Activated CD8-positive, alpha-beta memory T cell treated with anti-CD3 and anti-CD28 coated beads for 1 hour (primary cell): ENCODE measurements around the gene IFT52.

Experiments used
- DNase-seq, 2 donors: peaks; one replicate each; pipeline ENCODE4 v3.0.0-alpha.2; 2020; ENCODE audit warnings: low read depth in 1 of 2; ENCODE audit errors: extremely low read depth in 1 of 2

IFT52 gene

GRCh38 chr20:43689165-43689564 is 98.4 kb downstream of the IFT52 start:
- no peak for DNase-seq

- DNase-seq, result no peak
These were observed 100.3 kb downstream of the IFT52 start for GRCh38 chr20:43690943-43691598.

DNA sequence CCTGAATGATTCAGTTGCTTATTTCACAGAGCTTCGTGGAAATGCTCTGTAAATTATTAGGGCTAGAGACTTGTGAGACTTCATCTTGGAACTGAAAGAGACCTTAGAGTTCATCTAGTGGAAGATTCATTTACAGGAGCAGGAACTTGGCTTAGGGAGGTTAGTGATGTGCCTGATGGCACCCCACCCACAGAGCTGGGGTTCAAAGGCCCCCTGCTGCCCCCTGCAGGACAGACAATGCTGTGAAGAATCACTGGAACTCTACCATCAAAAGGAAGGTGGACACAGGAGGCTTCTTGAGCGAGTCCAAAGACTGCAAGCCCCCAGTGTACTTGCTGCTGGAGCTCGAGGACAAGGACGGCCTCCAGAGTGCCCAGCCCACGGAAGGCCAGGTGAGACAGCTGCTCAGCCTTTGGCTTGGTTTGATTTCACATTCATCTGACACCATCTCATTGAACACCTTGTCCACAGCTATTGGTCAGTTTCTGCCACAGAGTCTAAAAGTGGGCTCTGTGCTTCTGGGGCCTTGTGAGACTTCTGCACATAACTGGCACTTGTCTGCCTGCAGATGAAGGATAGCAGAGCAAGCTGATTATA is 101.3 kb downstream of the IFT52 start:
- peak; percentile 4 to 46 for DNase-seq

DNA sequence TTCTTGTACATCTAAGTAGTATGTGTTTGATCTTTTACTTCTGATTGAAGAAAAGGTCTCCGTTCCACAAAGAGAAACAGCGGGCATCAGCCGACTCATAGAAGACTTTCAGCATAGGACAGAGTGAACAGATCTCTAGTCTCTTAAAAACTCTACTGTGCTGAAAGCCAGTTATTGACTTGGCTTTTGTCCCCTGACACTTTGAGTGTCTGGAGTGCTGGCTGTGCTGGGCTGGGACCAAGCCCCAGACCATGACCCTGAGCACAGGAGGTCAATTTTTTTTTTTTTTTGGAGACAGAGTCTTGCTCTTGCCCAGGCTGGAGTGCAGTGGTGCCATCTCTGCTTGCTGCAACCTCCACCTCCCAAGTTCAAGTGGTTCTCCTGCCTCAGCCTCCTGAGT is 104.0 kb downstream of the IFT52 start:
- DNase-seq, result no peak

- DNase-seq, result no peak
These were observed 104.8 kb downstream of the IFT52 start for GRCh38 chr20:43695571-43695970.
